ENCODE measurements around the gene SIRT3.

Gene SIRT3

GRCh38 chr11:206526-207207 lies 29.5 kb downstream of the SIRT3 start:
- Histone ChIP-seq H3K27me3 (no peaks in the 10 kb centered on the region), H3K9ac (peak overlapping the region; percentile 91 to 99 (median 98)), H3K9me3 (replicated peaks in 1 of 11) (no peaks in the 10 kb centered on the region), H3K36me3 (peaks cover 52 to 65% (median 58%) of the 10 kb centered on the region in 11 experiments), H3K4me1 (peaks cover 46 to 74% (median 71%) of the 10 kb centered on the region in 10 experiments), H4K20me1 (peaks cover 60 to 82% (median 73%) of the 10 kb centered on the region in 11 experiments; a peak in 20 of 22 replicates), H3K4me2 (peak overlapping the region; percentile 93 to 100 (median 98)), H3K27ac (peak overlapping the region; percentile 91 to 100 (median 98)), H3K4me3 (peak overlapping the region; percentile 92 to 100 (median 95))
- no peak for TF ChIP-seq Cebpa-rat (IDR thresholded peaks at IDR 0.05)

- Histone ChIP-seq H3K27ac (peak overlapping the region; percentile 91 to 100 (median 98); a peak in 18 of 22 replicates), H3K4me3 (peak overlapping the region; percentile 92 to 100 (median 95))
Observed at GRCh38 chr11:206002-206384, 30.1 kb downstream of the SIRT3 start.

GRCh38 chr11:205221-206001 lies 30.7 kb downstream of the SIRT3 start:
- Histone ChIP-seq H3K4me3 (peak overlapping the region in 9 of 10 experiments; percentile 92 to 100 (median 95); a peak in 15 of 20 replicates), H3K27ac (peak overlapping the region in 2 of 11 experiments; percentile 91 to 100; a peak in 3 of 22 replicates), H3K36me3 (peaks cover 43 to 64% (median 50%) of the 10 kb centered on the region in 11 experiments), H4K20me1 (peaks cover 47 to 80% (median 69%) of the 10 kb centered on the region in 11 experiments; a peak in 20 of 22 replicates), H3K9me3 (replicated peaks in 1 of 11) (no peaks in the 10 kb centered on the region), H3K27me3 (no peaks in the 10 kb centered on the region), H3K4me1 (peaks cover 38 to 71% (median 65%) of the 10 kb centered on the region in 10 experiments), H3K4me2 (peak overlapping the region; percentile 93 to 100 (median 98)), H3K9ac (peak overlapping the region; percentile 91 to 99 (median 98))
- TF ChIP-seq Cebpa-rat (IDR thresholded peaks at IDR 0.05), result no peak

More at GRCh38 chr11:206002-206384, 30.1 kb downstream of the SIRT3 start:
- Histone ChIP-seq H3K4me1 (peaks cover 44 to 74% (median 71%) of the 10 kb centered on the region in 10 experiments), H4K20me1 (peaks cover 53 to 82% (median 73%) of the 10 kb centered on the region in 11 experiments; a peak in 20 of 22 replicates), H3K36me3 (peaks cover 47 to 65% (median 52%) of the 10 kb centered on the region in 11 experiments), H3K9me3 (replicated peaks in 1 of 11) (no peaks in the 10 kb centered on the region), H3K27me3 (no peaks in the 10 kb centered on the region), H3K4me2 (peak overlapping the region; percentile 93 to 100 (median 98)), H3K9ac (peak overlapping the region; percentile 91 to 99 (median 98))
- TF ChIP-seq Cebpa-rat (IDR thresholded peaks at IDR 0.05), result no peak

GRCh38 chr11:204587-205109 lies 31.5 kb downstream of the SIRT3 start:
- Histone ChIP-seq H3K9ac (peak overlapping the region in 8 of 11 experiments; percentile 5 to 99 (median 98); a peak in 10 of 22 replicates), H4K20me1 (peaks cover 40 to 80% (median 63%) of the 10 kb centered on the region in 11 experiments; a peak in 20 of 22 replicates), H3K27ac (0 out of 22 replicates have a peak overlapping the region, but pooled peaks of 1 of the 11 experiments have one; percentile 9), H3K4me3 (no peak overlapping the region), H3K4me1 (peaks cover 30 to 64% (median 57%) of the 10 kb centered on the region in 10 experiments), H3K9me3 (replicated peaks in 1 of 11) (no peaks in the 10 kb centered on the region), H3K27me3 (no peaks in the 10 kb centered on the region), H3K4me2 (peak overlapping the region in 7 of 11 experiments; percentile 54 to 99 (median 98); a peak in 5 of 22 replicates), H3K36me3 (peaks cover 36 to 56% (median 43%) of the 10 kb centered on the region in 11 experiments)
- TF ChIP-seq Cebpa-rat (IDR thresholded peaks at IDR 0.05), result no peak

- H3K9me3 ChIP-seq (replicated peaks in 1 of 11), result no peaks in the 10 kb centered on the region
- H3K4me3 ChIP-seq, result no peak overlapping the region
- TF ChIP-seq Cebpa-rat (IDR thresholded peaks at IDR 0.05), result no peak
- peaks cover 34 to 77% (median 57%) of the 10 kb centered on the region in 11 experiments; a peak in 20 of 22 replicates for H4K20me1 ChIP-seq
- peaks cover 24 to 58% (median 52%) of the 10 kb centered on the region in 10 experiments for H3K4me1 ChIP-seq
- H3K27me3 ChIP-seq, result no peaks in the 10 kb centered on the region
- H3K36me3 ChIP-seq, result peaks cover 31 to 51% (median 40%) of the 10 kb centered on the region in 11 experiments
- H3K9ac ChIP-seq, result peak overlapping the region in 9 of 11 experiments; percentile 4 to 99 (median 14); a peak in 8 of 22 replicates
- peak overlapping the region in 1 of 11 experiments; percentile 9; a peak in 1 of 22 replicates for H3K27ac ChIP-seq
- peak overlapping the region in 2 of 11 experiments; percentile 54 to 64; a peak in 3 of 22 replicates for H3K4me2 ChIP-seq
Observed at GRCh38 chr11:203945-204586, 32.1 kb downstream of the SIRT3 start.

GRCh38 chr11:203056-203944 lies 32.8 kb downstream of the SIRT3 start:
- no peaks in the 10 kb centered on the region for H3K9me3 ChIP-seq (replicated peaks in 1 of 11)
- TF ChIP-seq Cebpa-rat (IDR thresholded peaks at IDR 0.05), result no peak
- H3K36me3 ChIP-seq, result peaks cover 31 to 51% (median 40%) of the 10 kb centered on the region in 11 experiments
- no peak overlapping the region for H3K4me3 ChIP-seq
- no peak overlapping the region for H3K27ac ChIP-seq
- peak overlapping the region in 8 of 11 experiments; percentile 6 to 58 (median 25); a peak in 9 of 22 replicates for H3K9ac ChIP-seq
- no peaks in the 10 kb centered on the region for H3K27me3 ChIP-seq
- peak overlapping the region in 5 of 11 experiments; percentile 45 to 64 (median 54); a peak in 8 of 22 replicates for H3K4me2 ChIP-seq
- peaks cover 33 to 84% (median 57%) of the 10 kb centered on the region in 11 experiments; a peak in 19 of 22 replicates for H4K20me1 ChIP-seq
- H3K4me1 ChIP-seq, result peaks cover 23 to 58% (median 52%) of the 10 kb centered on the region in 10 experiments

GRCh38 chr11:202490-202889 lies 33.7 kb downstream of the SIRT3 start:
- Histone ChIP-seq H3K4me3 (no peak overlapping the region), H3K27me3 (no peaks in the 10 kb centered on the region), H3K4me1 (peaks cover 23 to 58% (median 52%) of the 10 kb centered on the region in 10 experiments), H3K9ac (peak overlapping the region in 6 of 11 experiments; percentile 3 to 58 (median 25); a peak in 8 of 22 replicates), H3K27ac (peak overlapping the region in 2 of 11 experiments; percentile 36 to 38; a peak in 1 of 22 replicates), H3K36me3 (peaks cover 31 to 51% (median 40%) of the 10 kb centered on the region in 11 experiments), H3K9me3 (replicated peaks in 1 of 11) (no peaks in the 10 kb centered on the region), H3K4me2 (peak overlapping the region in 7 of 11 experiments; percentile 1 to 64 (median 53); a peak in 11 of 22 replicates), H4K20me1 (peaks cover 33 to 92% (median 57%) of the 10 kb centered on the region in 11 experiments; a peak in 19 of 22 replicates)
- no peak for TF ChIP-seq Cebpa-rat (IDR thresholded peaks at IDR 0.05)

Data from BLaER1 treated with 17β-estradiol and CSF1 and Interleukin-3, amounts not matched to agents 10 nM and 100 nM (cell line).